Mononuclear cell (primary cell): ENCODE measurements around the gene HBEGF. TPM values are rescaled to one million over a fixed set of nuclear protein-coding genes. Genes with fewer than 3 reads are reported as not detected.

ENCODE experiments used
- H3K27me3 ChIP-seq: 2 replicates; pipeline ENCODE4 v1.6.0; 2011; ENCODE audit warnings: low read length, control low read depth; ENCODE audit not compliant: insufficient read depth
- H3K4me1 ChIP-seq: 2 replicates; pipeline ENCODE4 v1.5.1; 2011; ENCODE audit warnings: mild to moderate bottlenecking, low read length, control low read depth; ENCODE audit not compliant: insufficient read depth
- H3K4me3 ChIP-seq: 2 replicates; pipeline ENCODE4 v1.5.1; 2011; ENCODE audit warnings: mild to moderate bottlenecking, low read length, moderate library complexity
- H3K9me3 ChIP-seq: 2 replicates; pipeline ENCODE4 v1.5.1; 2011; ENCODE audit warnings: low read depth, mild to moderate bottlenecking, control low read depth, low read length
- total RNA-seq: library from RNA; depleted of rRNA; stranded (reverse); fragments of >200 nt; gene quantifications from one replicate; pipeline ENCODE4 v1.2.3, GENCODE V29; 2012

The HBEGF gene
- total RNA-seq, 1 donor = 80.5 TPM

- H3K4me3 ChIP-seq = no peak overlapping the region
- H3K4me1 ChIP-seq = peaks cover 10% of the 10 kb centered on the region
- no peaks in the 10 kb centered on the region for H3K9me3 ChIP-seq
- H3K27me3 ChIP-seq = no peaks in the 10 kb centered on the region
Measured at GRCh38 chr5:140329739-140330481, 16.5 kb downstream of the HBEGF start.

- Histone ChIP-seq H3K9me3 (no peaks in the 10 kb centered on the region), H3K27me3 (no peaks in the 10 kb centered on the region), H3K4me1 (peaks cover 27% of the 10 kb centered on the region), H3K4me3 (no peak overlapping the region)
Measured at GRCh38 chr5:140328036-140328764, 18.2 kb downstream of the HBEGF start.

GRCh38 chr5:140327589-140327988 is 18.8 kb downstream of the HBEGF start:
- Histone ChIP-seq H3K4me1 (peaks cover 33% of the 10 kb centered on the region), H3K9me3 (no peaks in the 10 kb centered on the region), H3K4me3 (no peak overlapping the region), H3K27me3 (no peaks in the 10 kb centered on the region)

- Histone ChIP-seq H3K9me3 (no peaks in the 10 kb centered on the region), H3K4me1 (peaks cover 53% of the 10 kb centered on the region), H3K27me3 (no peaks in the 10 kb centered on the region), H3K4me3 (no peak overlapping the region)
Measured at GRCh38 chr5:140325486-140325885, 20.9 kb downstream of the HBEGF start.

GRCh38 chr5:140324617-140325241 is 21.7 kb downstream of the HBEGF start:
- no peaks in the 10 kb centered on the region for H3K27me3 ChIP-seq
- H3K4me3 ChIP-seq = no peak overlapping the region
- H3K9me3 ChIP-seq = no peaks in the 10 kb centered on the region
- H3K4me1 ChIP-seq = peaks cover 60% of the 10 kb centered on the region

GRCh38 chr5:140324041-140324600 is 22.3 kb downstream of the HBEGF start:
- Histone ChIP-seq H3K4me3 (no peak overlapping the region), H3K4me1 (peaks cover 66% of the 10 kb centered on the region), H3K9me3 (no peaks in the 10 kb centered on the region), H3K27me3 (no peaks in the 10 kb centered on the region)

GRCh38 chr5:140322751-140323731 is 23.4 kb downstream of the HBEGF start:
- Histone ChIP-seq H3K4me1 (peaks cover 72% of the 10 kb centered on the region), H3K4me3 (no peak overlapping the region), H3K27me3 (no peaks in the 10 kb centered on the region), H3K9me3 (no peaks in the 10 kb centered on the region)

- Histone ChIP-seq H3K9me3 (no peaks in the 10 kb centered on the region), H3K4me1 (peaks cover 67% of the 10 kb centered on the region), H3K27me3 (no peaks in the 10 kb centered on the region), H3K4me3 (no peak overlapping the region)
Measured at GRCh38 chr5:140321796-140322195, 24.6 kb downstream of the HBEGF start.

- no peak overlapping the region for H3K4me3 ChIP-seq
- H3K27me3 ChIP-seq = no peaks in the 10 kb centered on the region
- H3K4me1 ChIP-seq = peaks cover 62% of the 10 kb centered on the region
- H3K9me3 ChIP-seq = no peaks in the 10 kb centered on the region
Measured at GRCh38 chr5:140319833-140320232, 26.6 kb downstream of the HBEGF start.

GRCh38 chr5:140318792-140319191 is 27.6 kb downstream of the HBEGF start:
- no peaks in the 10 kb centered on the region for H3K9me3 ChIP-seq
- H3K4me1 ChIP-seq = peaks cover 51% of the 10 kb centered on the region
- H3K4me3 ChIP-seq = no peak overlapping the region
- no peaks in the 10 kb centered on the region for H3K27me3 ChIP-seq

GRCh38 chr5:140317859-140318258 is 28.5 kb downstream of the HBEGF start:
- peaks cover 43% of the 10 kb centered on the region for H3K4me1 ChIP-seq
- H3K4me3 ChIP-seq = no peak overlapping the region
- H3K27me3 ChIP-seq = no peaks in the 10 kb centered on the region
- no peaks in the 10 kb centered on the region for H3K9me3 ChIP-seq

- peaks cover 19% of the 10 kb centered on the region for H3K4me1 ChIP-seq
- H3K9me3 ChIP-seq = no peaks in the 10 kb centered on the region
- no peaks in the 10 kb centered on the region for H3K27me3 ChIP-seq
- H3K4me3 ChIP-seq = no peak overlapping the region
Measured at GRCh38 chr5:140312791-140313189, 33.6 kb downstream of the HBEGF start.

GRCh38 chr5:140312067-140312790 is 34.2 kb downstream of the HBEGF start:
- Histone ChIP-seq H3K9me3 (no peaks in the 10 kb centered on the region), H3K4me3 (no peak overlapping the region), H3K4me1 (peaks cover 19% of the 10 kb centered on the region), H3K27me3 (no peaks in the 10 kb centered on the region)

- H3K27me3 ChIP-seq = no peaks in the 10 kb centered on the region
Measured at GRCh38 chr5:140311011-140311467, 35.4 kb downstream of the HBEGF start.

More at GRCh38 chr5:140311011-140311467, 35.4 kb downstream of the HBEGF start:
- H3K4me1 ChIP-seq = peaks cover 19% of the 10 kb centered on the region
- H3K9me3 ChIP-seq = no peaks in the 10 kb centered on the region
- H3K4me3 ChIP-seq = no peak overlapping the region
